ENCODE data around the gene NFIC.

GRCh38 chr19:3500429-3501101 is 134.2 kb downstream of the NFIC start, which contains the start of gene DOHH:
- peak in 1 of 6 experiments; percentile 20 for TF ChIP-seq CTCF (IDR thresholded peaks at IDR 0.05)
- TF ChIP-seq POLR2A (IDR thresholded peaks at IDR 0.05), result peak in 1 of 2 donors; percentile 58
